NB4 (cell line): ENCODE measurements around the gene PARD3.

Source experiments
- DNase-seq: peaks from one replicate; pipeline ENCODE4 v3.0.0; 2010; ENCODE audit warnings: low read depth
- H3K4me3 ChIP-seq: one replicate; pipeline ENCODE4 v1.5.1; 2011; ENCODE audit warnings: mild to moderate bottlenecking, low read depth, low read length, moderate library complexity
- MYC ChIP-seq: IDR thresholded peaks from 2 replicates; pipeline ENCODE4 v1.6.1; 2011; ENCODE audit warnings: low read depth, low read length
- POLR2A ChIP-seq: IDR thresholded peaks from 2 replicates; pipeline ENCODE4 v1.6.1; 2011; ENCODE audit warnings: mild to moderate bottlenecking; ENCODE audit not compliant: insufficient read length; ENCODE audit errors: extremely low read depth
- TF ChIP-seq, protein P1 (sequence below): IDR thresholded peaks from one replicate; pipeline ENCODE4 v1.5.1; 2012; ENCODE audit warnings: low read depth, low read length
- TF ChIP-seq, protein P2 (sequence below): IDR thresholded peaks from 2 replicates; pipeline ENCODE4 v1.6.1; 2011; ENCODE audit warnings: low read depth, low read length

Gene PARD3

DNA sequence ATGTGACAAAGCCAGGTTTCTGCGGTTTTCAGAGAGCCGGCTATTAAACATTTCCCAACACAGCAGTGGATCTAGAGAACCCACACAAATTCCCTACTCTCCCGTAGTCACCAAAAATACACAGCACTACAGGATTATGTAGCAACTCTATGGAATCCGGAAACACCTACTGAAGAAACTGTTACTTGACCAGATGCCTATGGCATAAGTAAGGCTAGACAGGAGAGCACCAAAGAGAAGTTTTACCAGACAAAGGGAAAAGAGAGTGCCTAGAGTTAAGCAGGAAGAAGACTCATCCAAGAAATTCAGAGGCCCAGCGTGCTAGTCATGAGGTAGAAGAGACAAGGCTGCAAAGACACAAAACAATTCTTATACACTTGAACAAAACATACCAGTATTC, 321.1 kb downstream of the PARD3 start:
- no peak overlapping the region for H3K4me3 ChIP-seq
- DNase-seq: no peak
- TF ChIP-seq, protein P1, sequence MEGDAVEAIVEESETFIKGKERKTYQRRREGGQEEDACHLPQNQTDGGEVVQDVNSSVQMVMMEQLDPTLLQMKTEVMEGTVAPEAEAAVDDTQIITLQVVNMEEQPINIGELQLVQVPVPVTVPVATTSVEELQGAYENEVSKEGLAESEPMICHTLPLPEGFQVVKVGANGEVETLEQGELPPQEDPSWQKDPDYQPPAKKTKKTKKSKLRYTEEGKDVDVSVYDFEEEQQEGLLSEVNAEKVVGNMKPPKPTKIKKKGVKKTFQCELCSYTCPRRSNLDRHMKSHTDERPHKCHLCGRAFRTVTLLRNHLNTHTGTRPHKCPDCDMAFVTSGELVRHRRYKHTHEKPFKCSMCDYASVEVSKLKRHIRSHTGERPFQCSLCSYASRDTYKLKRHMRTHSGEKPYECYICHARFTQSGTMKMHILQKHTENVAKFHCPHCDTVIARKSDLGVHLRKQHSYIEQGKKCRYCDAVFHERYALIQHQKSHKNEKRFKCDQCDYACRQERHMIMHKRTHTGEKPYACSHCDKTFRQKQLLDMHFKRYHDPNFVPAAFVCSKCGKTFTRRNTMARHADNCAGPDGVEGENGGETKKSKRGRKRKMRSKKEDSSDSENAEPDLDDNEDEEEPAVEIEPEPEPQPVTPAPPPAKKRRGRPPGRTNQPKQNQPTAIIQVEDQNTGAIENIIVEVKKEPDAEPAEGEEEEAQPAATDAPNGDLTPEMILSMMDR: no peak
- TF ChIP-seq POLR2A (no peak), MYC (no peak)
- TF ChIP-seq, protein P2, sequence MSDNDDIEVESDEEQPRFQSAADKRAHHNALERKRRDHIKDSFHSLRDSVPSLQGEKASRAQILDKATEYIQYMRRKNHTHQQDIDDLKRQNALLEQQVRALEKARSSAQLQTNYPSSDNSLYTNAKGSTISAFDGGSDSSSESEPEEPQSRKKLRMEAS: no peak

DNA sequence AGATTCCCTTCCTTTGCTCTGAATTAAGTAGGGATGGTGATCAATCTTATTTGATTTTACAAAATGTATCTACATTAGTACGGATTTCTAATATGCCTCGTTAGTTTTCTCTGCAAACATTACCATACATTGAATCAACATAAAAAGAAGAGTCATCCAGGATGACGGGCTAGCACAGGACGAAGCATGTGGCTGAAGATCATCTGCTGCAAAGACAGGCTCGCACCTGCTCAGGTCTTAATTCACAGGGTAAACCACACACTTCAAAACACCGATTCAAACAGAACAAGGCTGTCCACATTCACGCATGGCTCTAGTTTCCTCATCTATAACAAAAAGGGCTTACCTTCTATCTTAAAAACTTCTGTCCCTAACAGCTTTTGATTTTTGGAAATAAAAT, 323.0 kb downstream of the PARD3 start:
- no peak for DNase-seq
- TF ChIP-seq, protein P2: no peak
- TF ChIP-seq MYC: no peak
- no peak for TF ChIP-seq POLR2A
- TF ChIP-seq, protein P1: no peak
- H3K4me3 ChIP-seq: no peak overlapping the region

DNA sequence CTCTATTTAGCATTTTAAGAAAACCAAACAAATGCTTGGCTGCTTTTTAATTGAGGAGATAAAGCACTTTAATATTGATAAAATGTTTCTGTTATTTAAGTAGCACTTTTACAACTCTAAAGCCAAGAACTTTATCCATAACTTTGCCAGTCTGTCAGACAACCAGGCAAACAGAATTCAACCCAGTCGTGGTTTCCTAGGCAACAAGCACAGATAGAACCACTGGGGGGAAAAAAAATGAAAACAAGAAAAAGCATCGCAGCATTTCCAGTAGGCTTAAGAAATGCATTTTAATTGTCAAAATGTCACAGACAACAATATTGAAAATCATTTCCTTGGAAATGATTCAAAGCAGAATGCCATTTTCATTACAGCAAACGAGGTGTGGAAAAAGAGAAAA, 323.4 kb downstream of the PARD3 start:
- DNase-seq: no peak
- TF ChIP-seq, protein P1: no peak
- TF ChIP-seq POLR2A (no peak), MYC (no peak)
- TF ChIP-seq, protein P2: no peak
- no peak overlapping the region for H3K4me3 ChIP-seq

DNA sequence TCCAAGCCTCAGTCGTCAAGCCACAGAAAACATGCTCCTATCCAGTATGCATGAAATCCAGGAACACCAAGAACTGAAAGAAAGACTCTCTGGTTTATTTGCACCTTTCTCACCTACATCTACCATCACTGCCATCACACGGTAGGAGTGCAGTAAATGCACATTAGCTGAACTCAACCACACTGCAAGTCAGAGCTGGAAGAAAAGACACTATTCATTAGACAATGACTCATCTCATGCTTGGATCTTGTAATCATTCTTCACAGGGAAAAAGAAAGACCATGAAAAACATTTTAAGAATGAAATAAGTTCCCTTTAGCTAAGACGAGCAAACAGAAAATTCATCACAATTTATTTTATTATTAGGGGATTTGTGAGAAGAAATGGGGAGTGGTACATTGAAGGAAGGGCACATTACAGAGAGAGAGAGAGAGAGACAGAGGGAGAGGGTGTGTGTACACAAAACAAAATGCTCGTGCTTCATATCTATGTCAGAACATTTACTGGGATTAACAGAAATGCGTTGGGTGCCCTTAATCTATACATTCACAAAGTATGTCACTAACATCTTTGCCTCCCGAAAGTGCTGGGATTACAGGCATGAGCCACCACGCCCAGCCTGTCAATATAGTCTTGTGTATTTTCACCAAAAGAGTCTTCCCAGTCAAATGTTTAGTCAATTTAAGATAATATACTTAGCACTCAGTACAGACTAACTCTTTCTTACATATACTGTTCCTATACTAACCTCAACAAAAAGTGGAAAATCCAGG, 324.9 kb downstream of the PARD3 start:
- TF ChIP-seq POLR2A: no peak
- TF ChIP-seq MYC: no peak
- TF ChIP-seq, protein P2: no peak
- TF ChIP-seq, protein P1: no peak
- DNase-seq: no peak
- H3K4me3 ChIP-seq: no peak overlapping the region

DNA sequence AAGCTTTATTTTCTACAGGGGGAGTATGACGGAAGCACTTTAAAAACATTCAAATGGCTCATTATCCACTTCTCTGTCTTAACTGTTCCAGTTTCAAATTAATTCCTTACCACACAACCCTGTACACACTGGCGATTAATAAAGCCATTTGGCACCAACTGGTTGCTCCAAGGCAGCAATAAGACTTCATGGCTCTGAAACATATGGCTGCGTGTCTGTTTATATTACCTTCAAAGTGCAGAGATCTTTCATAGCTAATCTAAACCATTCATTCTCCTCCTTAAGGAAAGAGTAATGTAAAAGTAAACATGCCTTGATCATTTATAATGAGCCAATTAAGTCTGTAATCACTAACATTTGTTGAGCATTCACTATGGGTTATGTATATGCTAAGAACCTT, 325.7 kb downstream of the PARD3 start:
- TF ChIP-seq MYC (no peak), POLR2A (no peak)
- TF ChIP-seq, protein P1: no peak
- H3K4me3 ChIP-seq: no peak overlapping the region
- DNase-seq: no peak

DNA sequence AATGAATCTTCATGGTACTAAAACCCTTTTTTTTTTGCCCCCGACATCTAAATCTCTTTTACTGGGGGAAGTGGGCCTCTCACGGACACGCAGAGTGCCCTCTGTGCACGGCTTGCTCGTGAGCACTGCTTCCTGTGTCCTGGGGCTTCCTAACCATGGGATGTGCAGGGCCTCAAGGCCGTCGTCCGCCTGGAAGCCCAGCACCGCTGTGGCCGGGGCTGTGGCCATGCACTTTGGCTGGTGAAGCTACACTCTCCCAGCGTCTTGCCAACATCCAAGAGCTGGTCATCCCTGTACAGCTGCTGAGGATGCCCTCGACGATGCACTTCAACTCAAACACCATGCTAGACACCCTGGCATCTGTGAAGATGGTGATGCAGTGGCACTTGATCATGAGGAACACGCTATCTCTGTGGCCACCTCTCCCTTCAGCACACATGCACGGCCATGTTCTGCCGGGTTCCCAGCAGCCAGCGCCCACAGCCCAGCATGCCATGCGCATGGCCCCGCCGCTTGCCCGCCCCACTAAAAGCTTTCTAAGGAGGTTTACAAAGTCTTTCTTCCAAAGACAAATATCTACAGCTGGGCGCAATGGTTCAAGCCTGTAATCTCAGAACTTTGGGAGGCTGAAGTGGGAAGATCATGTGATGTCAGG, 326.5 kb downstream of the PARD3 start:
- DNase-seq: no peak
- H3K4me3 ChIP-seq: no peak overlapping the region
- TF ChIP-seq POLR2A: no peak
- no peak for TF ChIP-seq MYC
- TF ChIP-seq, protein P2: no peak
- TF ChIP-seq, protein P1: no peak
